ENCODE data around the gene TEAD1.

DNA sequence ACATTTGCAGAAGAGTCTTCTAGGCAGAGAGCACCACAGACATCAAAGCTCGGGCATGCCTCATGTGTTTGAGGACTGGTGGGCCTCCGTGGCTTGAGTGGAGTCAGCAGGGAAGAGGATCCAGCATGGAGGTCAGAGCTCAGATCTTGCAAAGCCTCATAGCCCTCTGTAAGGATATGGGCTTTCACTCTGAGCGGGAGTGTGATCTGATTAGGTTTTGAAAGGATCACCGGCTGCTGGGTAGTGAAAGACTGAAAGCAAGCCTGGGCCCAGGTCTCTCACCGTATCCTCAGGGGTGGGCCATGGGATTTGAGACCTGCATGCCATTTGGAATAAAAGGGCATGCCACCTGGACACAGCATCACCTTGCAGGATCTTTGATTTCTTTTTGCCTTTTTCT is 112.7 kb downstream of the TEAD1 start:
- no peak for TF ChIP-seq CREB1 (CRISPR knock-in tag; IDR thresholded peaks at IDR 0.05; ENCODE audit: low read depth)
- TF ChIP-seq, protein P1, sequence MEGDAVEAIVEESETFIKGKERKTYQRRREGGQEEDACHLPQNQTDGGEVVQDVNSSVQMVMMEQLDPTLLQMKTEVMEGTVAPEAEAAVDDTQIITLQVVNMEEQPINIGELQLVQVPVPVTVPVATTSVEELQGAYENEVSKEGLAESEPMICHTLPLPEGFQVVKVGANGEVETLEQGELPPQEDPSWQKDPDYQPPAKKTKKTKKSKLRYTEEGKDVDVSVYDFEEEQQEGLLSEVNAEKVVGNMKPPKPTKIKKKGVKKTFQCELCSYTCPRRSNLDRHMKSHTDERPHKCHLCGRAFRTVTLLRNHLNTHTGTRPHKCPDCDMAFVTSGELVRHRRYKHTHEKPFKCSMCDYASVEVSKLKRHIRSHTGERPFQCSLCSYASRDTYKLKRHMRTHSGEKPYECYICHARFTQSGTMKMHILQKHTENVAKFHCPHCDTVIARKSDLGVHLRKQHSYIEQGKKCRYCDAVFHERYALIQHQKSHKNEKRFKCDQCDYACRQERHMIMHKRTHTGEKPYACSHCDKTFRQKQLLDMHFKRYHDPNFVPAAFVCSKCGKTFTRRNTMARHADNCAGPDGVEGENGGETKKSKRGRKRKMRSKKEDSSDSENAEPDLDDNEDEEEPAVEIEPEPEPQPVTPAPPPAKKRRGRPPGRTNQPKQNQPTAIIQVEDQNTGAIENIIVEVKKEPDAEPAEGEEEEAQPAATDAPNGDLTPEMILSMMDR (conservative IDR thresholded peaks at IDR 0.05; ENCODE audit: low read depth in 2 of 2), result no peak
- TF ChIP-seq, protein P2, sequence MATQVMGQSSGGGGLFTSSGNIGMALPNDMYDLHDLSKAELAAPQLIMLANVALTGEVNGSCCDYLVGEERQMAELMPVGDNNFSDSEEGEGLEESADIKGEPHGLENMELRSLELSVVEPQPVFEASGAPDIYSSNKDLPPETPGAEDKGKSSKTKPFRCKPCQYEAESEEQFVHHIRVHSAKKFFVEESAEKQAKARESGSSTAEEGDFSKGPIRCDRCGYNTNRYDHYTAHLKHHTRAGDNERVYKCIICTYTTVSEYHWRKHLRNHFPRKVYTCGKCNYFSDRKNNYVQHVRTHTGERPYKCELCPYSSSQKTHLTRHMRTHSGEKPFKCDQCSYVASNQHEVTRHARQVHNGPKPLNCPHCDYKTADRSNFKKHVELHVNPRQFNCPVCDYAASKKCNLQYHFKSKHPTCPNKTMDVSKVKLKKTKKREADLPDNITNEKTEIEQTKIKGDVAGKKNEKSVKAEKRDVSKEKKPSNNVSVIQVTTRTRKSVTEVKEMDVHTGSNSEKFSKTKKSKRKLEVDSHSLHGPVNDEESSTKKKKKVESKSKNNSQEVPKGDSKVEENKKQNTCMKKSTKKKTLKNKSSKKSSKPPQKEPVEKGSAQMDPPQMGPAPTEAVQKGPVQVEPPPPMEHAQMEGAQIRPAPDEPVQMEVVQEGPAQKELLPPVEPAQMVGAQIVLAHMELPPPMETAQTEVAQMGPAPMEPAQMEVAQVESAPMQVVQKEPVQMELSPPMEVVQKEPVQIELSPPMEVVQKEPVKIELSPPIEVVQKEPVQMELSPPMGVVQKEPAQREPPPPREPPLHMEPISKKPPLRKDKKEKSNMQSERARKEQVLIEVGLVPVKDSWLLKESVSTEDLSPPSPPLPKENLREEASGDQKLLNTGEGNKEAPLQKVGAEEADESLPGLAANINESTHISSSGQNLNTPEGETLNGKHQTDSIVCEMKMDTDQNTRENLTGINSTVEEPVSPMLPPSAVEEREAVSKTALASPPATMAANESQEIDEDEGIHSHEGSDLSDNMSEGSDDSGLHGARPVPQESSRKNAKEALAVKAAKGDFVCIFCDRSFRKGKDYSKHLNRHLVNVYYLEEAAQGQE (IDR thresholded peaks at IDR 0.05; ENCODE audit: unreplicated experiment), result no peak
- no peak for TF ChIP-seq EZH2 (IDR thresholded peaks at IDR 0.05; ENCODE audit: low read depth, unreplicated experiment)
